GM19372 (cell line): ENCODE results near the gene LTBP1.

Source experiments
- ATAC-seq: cut with Tn5 transposase; IDR thresholded peaks from one replicate; pipeline ENCODE4 v1.9.1; 2021; ENCODE audit warnings: mild to moderate bottlenecking, low read depth, moderate library complexity; ENCODE audit not compliant: unreplicated experiment

Gene LTBP1

DNA sequence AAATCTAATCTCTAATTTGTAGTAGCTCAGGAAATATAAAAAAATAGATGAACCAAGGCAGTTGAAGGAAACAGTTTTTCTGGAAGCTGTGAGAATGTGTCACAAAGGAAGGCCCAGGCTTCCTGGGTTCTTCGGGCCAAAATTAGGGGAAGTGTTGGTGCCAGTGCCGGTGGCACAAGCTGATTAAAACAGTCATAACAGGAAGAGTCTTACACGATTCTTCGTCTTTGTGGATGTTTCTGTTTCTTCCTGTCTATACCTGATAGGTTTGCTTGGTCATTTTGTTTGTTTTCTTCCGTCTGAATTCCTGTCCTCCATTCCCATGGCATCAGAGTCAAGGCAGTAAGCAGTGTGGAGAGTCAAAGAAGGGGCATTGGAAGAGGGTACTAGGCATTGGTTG lies 294.3 kb downstream of the LTBP1 start:
- no peak for ATAC-seq

DNA sequence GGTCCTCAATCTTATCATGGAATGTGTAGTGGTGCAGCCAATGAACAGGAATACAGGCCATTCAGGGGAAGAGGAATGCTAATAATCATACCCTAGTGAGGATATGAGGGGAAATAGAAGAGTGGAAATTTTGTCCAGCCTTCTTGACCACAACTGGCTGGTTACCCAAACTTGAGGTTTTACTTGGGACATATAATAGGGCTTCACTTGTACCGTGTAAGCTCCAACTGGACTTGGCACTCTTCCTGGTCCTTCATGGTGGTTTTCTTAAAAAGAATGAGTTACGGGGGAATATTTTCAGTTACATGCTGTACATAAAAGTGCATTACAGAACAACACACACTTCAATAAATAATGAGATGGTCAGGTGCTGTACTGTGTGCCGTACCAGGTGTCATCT lies 294.8 kb downstream of the LTBP1 start:
- no peak for ATAC-seq

DNA sequence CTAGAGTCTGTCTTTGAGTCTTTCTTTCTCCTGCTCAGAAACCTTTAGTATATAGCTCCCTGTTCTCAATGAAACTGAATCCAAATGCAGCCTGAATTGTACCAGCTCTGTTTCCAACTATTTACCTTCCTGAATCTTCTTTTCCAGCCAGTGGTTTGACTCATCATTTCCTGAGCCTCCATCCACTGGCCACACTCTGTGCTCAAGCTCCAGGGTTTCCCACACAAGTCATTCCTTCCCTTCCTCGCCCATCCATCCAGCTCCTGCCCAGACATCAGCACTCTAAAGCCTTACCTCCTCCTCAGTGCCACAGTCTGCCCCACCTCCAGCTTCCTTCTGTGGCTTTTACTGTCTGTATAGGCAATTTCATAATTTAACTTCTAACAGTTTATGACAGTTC lies 296.1 kb downstream of the LTBP1 start:
- ATAC-seq = no peak

DNA sequence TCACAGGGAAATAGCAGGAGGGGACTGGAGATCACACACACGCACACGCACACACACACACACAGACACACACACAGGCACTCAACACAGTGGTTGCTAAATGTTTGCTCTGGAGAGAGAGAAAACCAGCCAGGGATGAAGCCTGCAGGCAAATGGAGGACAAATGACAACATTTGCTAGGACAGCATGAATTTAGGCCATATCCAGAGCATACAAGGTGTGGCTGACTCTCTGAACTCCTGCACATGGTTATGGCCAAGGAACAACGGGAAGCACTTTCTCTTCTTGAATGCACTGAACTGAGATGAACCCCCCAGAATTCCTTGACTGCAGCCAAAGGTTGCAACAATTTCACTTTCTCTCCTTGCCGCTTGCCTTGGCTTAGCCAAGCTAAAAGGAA lies 299.7 kb downstream of the LTBP1 start:
- ATAC-seq = no peak

DNA sequence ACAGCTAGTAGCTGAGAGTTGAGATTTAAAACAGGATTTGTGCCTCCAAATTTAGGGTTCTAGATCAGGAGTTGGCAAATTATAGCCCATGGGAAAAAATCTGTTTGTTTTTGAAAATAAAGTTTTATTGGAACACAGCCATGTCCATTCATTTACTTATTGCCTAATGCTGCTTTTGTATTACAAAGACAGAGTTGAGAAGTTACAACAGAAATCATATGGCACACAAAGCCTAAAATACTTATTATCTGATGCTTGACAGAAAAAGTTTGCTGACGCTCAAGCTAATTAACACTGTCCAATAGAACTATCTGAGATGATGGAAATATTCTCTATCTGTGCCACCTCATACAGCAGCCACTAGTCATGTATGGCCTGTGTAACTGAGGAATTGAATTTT lies 300.6 kb downstream of the LTBP1 start:
- ATAC-seq = no peak

DNA sequence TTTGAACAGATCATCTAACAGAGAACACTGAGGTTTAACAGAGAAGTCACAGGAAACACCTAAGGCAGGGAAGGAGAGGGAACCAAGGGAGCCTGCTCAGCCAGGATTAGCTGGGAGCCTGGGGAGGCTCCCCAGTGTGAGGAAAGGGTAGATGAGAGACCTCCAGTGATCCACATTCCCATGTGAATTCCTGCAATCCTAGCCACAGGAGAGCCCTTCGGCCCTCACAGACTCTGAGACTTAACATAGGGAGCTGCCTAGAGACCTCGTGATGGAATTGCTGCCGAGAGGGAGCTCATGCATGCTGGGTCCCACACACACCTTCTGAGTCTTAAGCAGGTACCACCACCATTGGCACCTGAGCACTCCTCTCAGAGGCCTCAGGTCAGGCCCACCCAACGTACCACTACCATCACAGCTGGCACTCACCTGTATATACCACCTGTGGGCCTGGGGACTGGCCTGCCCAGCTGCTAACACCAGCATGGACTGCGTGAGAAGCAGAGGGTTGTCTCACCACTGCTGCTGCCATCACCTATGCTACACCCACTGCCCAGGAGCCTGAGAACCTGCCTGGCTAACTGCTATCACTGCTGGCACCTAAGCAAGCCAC lies 303.8 kb downstream of the LTBP1 start:
- no peak for ATAC-seq

DNA sequence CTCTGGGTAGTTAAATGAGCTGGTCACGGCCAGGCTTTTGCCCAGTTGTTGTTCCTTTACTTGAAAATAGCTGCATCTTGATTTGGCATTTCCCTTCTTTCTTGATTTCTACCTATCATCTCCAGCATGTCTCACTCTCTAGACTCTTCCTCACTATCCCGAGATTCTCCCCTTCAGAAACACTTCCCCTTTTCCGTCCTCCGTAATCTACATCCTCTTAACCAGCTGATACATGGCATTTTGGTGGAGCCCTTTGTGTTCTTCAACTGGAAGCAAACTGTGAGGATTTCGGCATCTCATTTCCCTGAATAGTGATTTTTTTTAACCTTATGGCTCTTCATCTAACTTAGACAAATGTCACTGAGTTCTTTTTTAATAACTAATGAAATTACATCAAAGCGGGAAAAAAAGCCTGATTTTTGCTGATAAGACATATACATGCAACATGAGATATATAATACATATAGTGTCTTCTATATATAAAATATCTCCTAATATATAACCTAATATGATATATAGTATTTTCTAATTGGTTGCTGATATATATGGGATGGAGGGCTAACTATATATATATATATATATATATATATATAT lies 309.5 kb downstream of the LTBP1 start:
- ATAC-seq = no peak

DNA sequence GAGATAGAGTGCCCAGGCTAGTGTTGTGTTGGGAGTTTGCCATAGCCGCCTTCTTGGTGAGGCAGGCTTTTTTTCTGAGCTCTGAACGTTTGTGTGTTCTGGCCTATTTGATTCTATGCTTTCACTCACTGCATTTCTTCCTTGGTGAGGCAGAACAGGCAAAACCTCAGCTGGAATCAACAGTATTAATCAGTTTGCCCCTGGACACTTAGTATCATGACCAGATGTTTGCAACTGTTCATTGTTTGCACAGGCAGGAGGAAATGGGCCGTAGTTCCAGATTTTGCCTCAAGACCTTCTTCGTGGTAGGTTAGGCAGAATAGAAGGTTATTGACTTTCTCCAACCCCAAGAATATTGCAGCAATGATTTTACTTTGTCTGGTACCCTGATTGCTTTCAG lies 311.6 kb downstream of the LTBP1 start:
- ATAC-seq = no peak

DNA sequence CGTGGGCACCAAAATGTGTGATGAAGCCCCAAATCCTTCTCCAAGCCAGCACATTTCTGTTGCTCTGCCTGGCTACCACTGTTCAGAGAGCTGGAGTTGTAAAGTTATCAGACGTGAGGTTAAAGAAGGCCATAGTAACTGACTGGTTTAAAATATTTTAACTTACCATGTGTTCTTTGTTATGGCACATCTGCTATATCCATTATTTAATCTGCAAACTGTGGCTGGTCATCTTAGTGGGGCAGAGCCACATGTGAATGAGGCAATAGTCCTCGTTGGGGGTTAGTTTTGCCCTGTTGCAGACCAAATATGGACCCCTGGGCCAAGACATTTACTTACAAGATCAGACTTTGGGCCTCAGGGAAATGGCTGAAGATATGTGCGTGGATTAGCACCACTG lies 315.3 kb downstream of the LTBP1 start:
- ATAC-seq = no peak

DNA sequence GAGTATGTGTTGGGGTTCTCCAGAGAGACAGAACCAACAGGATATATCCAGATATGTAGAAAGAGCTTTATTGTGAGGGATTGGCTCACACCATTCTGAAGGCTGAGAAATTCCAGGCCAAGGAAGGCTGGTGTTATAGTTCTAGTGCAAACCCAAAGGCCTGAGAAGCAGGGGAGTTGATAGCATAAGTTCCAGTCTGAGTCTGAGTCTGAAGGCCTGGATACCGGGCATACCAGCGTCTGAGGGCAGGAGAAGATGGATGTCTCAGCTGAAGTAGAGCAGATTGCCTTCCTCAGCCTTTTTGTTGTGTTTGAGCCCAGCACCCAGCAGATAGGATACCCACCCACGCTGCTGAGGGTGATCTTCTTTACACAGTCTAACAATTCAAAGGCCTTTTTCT lies 318.0 kb downstream of the LTBP1 start:
- no peak for ATAC-seq

DNA sequence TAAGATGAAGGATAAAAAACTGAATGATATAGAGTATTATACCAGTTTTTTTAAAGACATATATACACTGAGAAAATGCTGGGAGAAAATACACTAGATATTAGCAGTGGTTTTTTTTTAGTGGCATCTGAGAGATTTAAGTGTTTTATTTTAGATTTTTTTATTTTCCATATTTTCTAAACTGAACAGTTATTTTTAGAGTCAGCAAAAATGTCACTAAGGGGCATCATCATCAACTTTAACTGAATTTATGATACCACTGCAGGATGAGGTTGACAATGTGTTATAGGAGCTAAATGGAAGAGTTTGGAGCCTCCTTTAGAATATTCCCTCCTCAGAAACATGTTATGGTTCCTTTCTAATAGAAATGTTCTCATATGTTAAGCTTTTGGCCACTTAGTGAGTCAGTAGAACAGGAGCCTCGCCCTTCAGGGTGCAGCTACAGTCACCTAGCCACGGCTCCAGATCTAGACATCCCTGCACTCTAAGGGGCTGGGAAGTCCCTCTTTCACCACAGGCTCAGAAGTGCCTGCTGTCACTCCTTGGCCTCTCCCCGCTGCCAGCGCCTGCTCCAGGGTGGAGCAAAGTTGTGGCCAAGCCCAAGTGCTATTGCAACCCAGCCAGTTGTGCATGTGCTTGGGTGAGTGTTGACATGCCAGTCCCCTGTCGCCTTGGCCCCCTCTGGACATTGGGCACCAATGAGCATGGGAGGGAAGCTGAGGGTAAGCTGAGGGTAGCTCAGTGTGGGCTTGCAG lies 319.0 kb downstream of the LTBP1 start:
- no peak for ATAC-seq

DNA sequence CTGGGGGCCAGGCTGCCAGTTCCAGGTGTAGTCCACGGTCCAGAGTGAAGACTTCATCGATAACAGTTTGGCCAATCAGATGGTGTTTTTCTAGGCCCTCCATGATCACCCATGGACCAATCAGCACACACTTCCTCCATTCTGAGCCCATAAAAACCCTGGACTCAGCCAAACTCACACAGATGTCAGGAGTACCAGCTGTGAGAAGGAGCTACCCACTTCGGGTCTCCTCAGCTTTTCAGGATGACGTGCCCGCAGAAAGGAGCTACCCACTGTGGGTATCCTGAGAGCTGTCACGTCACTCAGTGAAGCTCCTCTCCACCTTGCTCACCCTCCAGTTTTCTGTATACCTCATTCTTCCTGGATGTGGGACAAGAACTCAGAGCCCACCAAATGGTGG lies 319.7 kb downstream of the LTBP1 start:
- no peak for ATAC-seq

DNA sequence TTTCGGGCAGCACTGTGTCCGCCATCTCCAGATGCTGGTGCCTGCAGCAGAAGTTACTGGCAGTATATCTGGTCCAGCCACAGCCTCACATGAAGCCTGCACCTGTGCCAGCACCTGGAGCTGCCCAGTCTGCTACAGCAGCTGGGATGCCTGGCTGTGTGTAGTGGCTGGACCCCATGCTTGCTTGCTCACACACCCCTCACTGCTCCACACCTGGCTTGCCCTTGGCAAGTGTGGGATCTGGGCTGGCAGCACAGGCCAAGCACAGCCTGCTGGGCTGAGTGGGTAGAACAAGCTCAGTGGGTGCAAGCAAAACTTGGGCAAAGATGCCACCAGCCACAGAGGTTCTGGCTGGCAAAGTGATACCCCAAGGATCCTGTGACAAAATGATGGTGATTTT lies 320.3 kb downstream of the LTBP1 start:
- no peak for ATAC-seq

DNA sequence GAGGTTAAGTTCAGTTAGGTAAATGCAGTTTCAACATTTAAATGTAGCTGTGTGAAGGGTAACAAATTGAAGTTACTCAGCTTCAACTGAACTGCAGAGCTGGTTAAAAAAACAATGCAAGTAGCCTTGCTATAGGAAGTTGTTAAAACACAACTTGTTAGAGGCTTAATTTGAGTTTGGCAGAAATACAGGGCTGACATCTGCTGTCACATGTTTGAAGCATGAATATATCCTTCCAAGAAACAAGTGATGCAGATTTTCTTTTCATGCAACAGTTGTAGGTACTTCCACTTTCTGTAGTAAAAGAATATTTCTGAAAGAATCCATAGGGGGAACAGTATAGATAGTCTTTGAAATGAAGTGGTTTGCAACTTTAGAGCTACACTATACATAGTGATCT lies 321.0 kb downstream of the LTBP1 start:
- ATAC-seq = no peak

DNA sequence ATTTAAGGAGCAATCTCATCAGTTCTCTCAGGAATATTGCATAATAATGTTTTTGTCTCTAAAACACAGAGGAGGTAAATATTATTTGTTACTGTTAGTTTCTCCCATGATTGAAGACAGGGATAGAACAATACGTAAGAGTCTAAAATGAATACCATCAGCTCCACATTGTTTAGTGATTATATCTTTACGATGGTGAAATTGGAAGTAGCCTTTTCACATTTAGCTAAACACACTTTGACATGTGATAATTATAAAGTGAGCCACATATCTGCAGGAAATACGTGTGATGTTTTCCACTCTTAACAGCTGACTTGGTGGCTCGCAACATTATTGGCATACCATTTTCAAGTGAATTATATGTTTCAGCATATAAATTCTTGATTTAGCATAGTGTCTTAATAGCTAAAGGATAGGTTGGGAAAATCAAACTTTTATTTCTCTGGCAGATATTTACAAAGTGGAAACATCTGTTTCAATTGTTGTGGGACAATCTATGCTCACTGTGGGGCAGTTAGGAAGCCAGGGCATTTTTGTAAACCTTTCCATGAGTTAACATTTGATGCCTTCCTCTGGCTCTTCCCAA lies 321.6 kb downstream of the LTBP1 start:
- no peak for ATAC-seq

DNA sequence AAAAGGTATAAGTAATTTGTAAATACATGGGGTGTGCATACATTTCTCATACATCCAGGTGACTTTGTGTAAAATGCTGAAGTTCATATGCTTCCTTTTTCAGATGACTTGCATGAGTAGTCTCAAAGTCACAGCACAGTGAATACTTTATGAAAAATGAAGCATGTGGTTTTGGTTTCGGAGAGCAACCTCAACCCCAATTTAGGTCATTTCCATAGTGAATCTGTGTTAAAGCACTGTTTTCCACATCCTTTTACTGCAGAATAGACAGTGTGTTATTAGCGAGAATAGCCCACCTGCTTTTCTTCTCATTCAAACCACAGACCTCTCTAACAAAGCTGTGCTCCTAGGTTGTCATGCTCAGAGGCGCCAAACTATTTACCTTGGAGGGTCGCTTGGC lies 325.2 kb downstream of the LTBP1 start:
- peak; percentile 97 for ATAC-seq

DNA sequence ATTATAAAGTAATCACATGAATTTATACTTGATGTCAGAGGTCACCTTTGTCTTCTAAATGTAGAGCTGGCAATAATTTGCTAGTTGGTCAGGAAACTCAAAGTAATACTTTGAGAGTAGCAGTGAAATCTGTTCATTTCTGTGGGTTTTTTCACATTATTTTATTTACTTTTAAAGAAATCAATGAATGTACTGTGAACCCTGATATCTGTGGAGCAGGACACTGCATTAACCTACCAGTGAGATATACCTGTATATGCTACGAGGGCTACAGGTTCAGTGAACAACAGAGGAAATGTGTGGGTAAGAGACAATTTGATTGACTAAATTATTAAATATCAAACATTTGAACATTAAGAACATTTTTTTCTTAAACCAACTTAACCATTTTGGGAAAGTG lies 326.7 kb downstream of the LTBP1 start:
- no peak for ATAC-seq

DNA sequence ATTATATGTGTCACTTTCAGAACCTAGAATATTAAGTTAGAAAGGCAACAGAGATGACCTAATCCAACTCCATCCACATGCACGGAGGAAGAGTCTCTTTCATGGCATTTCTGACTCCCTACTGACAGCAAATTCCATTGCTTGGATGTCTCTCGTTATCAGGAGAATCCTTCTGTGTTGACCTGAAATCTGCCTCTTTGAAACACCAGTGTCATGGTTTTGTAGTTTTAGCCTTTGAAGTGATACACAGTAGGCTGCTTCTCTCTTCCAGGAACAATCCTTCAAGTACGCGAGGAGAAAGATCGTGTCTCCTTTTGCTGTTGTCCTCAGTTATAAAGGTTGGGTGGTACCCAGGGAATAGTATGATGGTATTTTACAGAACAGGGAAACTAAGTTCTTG lies 327.8 kb downstream of the LTBP1 start:
- ATAC-seq = no peak

DNA sequence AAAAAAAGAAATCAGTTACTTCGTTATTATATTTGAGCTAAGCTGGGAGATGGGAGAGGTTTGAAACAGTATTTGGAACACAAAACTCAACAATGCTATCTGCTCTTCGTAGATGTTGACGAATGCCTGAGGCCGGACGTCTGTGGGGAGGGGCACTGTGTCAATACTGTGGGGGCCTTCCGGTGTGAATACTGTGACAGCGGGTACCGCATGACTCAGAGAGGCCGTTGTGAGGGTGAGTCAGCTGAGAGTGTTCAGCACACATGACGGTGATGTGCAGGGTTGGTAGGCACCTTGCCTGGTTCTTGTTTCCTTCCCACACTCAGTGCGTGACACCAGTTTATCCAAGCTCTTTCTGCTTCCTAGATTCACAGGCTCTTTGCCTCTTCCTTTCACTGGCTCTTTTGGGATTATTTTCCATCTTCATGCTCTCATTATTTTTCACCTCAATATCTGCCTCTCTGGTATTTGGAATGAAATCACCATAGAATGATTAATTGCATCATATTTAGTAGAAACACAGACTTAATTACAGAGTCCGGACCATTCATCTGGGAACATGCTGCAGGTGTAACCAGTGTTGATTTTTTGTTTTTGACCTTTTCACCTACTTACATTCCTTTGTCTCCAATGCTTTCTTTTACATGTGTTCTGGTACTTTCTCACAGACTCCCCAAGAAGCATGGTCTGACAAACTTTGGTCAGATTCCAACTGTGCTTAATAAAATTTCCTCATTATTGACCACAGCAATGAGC lies 329.1 kb downstream of the LTBP1 start:
- no peak for ATAC-seq

DNA sequence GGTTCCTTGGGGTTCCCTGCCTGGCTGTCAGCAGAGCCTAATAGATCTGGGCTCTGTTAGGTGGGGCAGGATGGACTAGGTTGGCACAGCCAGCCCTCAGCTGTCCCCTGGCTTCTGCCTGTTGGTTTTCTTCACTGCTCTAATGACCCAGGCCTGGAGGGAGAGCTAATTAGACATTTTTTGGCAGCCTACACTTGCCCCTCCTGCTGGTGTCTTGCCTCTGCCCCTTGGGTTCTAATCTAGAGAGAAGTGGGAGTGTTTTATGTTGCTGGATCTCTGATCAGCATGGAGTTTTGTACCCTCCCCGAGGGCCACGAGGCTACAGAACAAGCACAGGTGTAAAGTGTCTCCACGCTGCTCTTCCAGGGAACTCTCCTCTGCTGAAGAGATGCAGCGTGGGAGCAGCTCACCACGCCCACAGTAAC lies 330.3 kb downstream of the LTBP1 start:
- no peak for ATAC-seq
